Activated CD4-positive, alpha-beta T cell treated with anti-CD3 and anti-CD28 coated beads for 36 hours (primary cell): Measurements from ENCODE around the gene TMEM184B. TPM values are rescaled to one million over a fixed set of nuclear protein-coding genes. Genes with fewer than 3 reads are reported as not detected.

ENCODE experiments used
- ATAC-seq: fragments of 200-7000 bp; cut with Tn5 transposase; one replicate; pipeline ENCODE4 v1.10.0; 2021; ENCODE audit warnings: mild to moderate bottlenecking, moderate library complexity
- CTCF ChIA-PET: fragments of 350-600 bp; sonication (Branson Sonifier 250); formaldehyde crosslinking; loops from one replicate; lab custom pipeline; 2021; ENCODE audit warnings: antibody characterized with exemption; lab: Charles Lee
- POLR2A ChIA-PET: fragments of 350-600 bp; sonication (Branson Sonifier 250); formaldehyde crosslinking; loops from one replicate; lab custom pipeline; 2021; ENCODE audit warnings: antibody characterized with exemption, inconsistent platforms; lab: Charles Lee
- DNase-seq: peaks from one replicate; pipeline ENCODE4 v3.0.0-alpha.2; 2020
- H3K27ac Mint-ChIP-seq: one replicate; pipeline ENCODE4 v1.8.0; 2021; ENCODE audit warnings: mixed read lengths
- H3K27me3 Mint-ChIP-seq: one replicate; pipeline ENCODE4 v1.8.0; 2021; ENCODE audit warnings: mixed read lengths
- H3K36me3 Mint-ChIP-seq: one replicate; pipeline ENCODE4 v1.8.0; 2021; ENCODE audit warnings: low read depth, mixed read lengths
- H3K4me1 Mint-ChIP-seq: one replicate; pipeline ENCODE4 v1.8.0; 2021; ENCODE audit warnings: mixed read lengths
- H3K4me3 Mint-ChIP-seq: one replicate; pipeline ENCODE4 v1.8.0; 2021; ENCODE audit warnings: mild to moderate bottlenecking, moderate library complexity, mixed read lengths
- H3K9me3 Mint-ChIP-seq: one replicate; pipeline ENCODE4 v1.8.0; 2021; ENCODE audit warnings: low read depth, mixed read lengths
- intact Hi-C, 2 experiments: fragments of 100-400 bp; cut with DNase I in 1 of 2; cut with micrococcal nuclease in 1 of 2; formaldehyde crosslinking; loops; one replicate each; pipeline versions ENCODE4 v1.14.2 to v1.15.1; 2022 to 2024; cut with DNase I, micrococcal nuclease
- total RNA-seq, 2 experiments: library from RNA; stranded (reverse); gene quantifications; one replicate each; pipeline ENCODE4 v1.2.3, GENCODE V29; 2021

Gene TMEM184B
- total RNA-seq, 2 experiments from 2014 or later, result 16.0 to 19.8 TPM

DNA sequence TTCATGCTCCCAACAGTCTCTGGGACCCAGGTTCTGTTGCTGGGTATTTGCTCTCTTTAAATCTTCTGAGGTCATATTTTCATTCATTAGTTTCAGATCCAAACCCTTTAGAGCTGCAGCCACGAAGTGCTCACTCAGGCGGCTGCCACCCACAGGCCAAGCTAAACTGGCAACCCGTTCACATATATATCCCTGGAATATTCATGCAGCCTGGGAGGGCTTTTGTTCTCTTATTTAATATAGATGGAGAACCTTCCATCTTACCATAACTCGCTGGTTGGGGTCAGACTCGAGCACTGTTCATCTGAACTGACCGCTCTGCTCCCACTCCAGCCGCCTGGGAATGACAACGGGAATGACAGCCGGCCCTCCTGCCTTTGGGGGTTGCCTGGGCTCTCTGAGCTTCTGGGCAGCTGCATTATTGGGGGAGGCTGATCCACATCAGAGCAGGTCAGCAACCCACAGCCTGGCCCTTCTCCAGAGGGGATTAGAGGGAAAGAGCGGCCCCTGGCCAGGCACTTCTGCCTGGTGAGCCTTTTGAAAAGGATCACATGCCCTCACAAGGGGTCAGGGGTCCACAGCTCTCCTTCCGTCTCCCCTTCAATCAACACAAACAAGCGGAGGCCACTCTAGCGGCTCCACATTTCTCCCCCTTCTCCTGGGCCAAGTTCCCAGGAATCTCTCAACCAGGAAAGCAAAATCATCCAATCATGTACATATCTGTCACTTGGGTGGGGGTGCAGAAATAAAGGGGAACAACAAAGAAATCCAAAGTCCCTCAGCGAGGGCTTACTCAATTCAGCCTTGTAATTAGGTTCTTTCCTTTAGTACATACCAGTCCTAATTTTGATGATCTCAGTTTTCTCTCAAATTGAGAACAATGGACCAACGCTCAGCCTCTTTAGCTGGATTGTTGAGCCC is 11.8 kb downstream of the TMEM184B start:
- no peak for DNase-seq
- ATAC-seq, result no peak
- Mint-ChIP-seq H3K27ac (no peak overlapping the region), H3K9me3 (no peaks in the 10 kb centered on the region), H3K36me3 (peaks cover 2% of the 10 kb centered on the region), H3K27me3 (no peaks in the 10 kb centered on the region), H3K4me3 (no peak overlapping the region), H3K4me1 (peaks cover 26% of the 10 kb centered on the region)
- POLR2A ChIA-PET, result no interaction called here
- intact Hi-C loops, result loop anchor here (5.0 to 10.0 kb wide), 2 partner anchors 94 to 311 kb away; partner anchors contain the start of gene DMC1 (in 1 of the 2)
- CTCF ChIA-PET, result interaction anchor here (0.6 to 1.5 kb wide), 2 partner anchors 85 to 93 kb away, joined by 3 to 4 read pairs; no protein-coding TSS in a partner anchor

DNA sequence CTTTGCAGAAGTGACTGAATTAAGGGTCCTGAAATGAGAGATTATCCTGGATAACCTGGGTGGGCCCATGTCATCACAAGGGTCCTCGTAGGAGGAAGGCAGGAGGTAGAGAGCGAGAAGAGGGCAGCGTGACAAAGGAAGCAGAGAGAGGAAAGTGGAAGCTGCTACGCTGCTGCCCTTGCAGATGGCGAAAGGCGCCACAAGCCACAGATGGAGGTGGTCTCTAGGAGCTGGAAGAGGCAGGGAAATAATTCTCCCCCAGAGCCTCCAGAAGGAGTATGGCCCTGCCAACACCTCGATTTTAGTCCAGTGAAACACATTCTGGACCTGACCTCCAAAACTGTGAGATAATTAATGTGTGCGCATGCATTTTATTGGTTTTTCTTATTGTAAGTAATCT is 13.4 kb downstream of the TMEM184B start:
- POLR2A ChIA-PET, result no interaction called here

DNA sequence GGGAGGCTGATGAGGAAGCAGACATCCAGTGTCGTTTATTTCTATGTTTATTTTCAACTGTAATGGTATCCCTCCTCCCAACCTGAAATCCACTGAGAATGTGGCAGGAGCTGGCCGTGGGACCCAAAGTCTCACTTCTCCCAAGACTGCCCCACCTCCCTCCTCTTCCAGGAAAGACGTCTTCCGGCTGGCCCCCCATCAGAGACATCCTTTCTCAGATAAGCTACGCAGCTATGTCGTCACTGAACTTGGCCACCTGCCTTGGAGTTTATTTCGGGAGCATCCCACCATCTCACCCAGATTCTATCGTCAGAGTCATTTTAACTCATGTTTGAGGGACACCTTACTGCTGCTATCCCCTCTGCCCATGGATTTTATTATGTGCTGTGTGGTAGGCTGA is 13.9 kb downstream of the TMEM184B start:
- intact Hi-C loops, result no loop called here
- H3K4me1 Mint-ChIP-seq, result peaks cover 19% of the 10 kb centered on the region
- DNase-seq (no peak), ATAC-seq (no peak)
- H3K27ac Mint-ChIP-seq, result no peak overlapping the region
- ChIA-PET POLR2A (no interaction called here), CTCF (no interaction called here)
- H3K4me3 Mint-ChIP-seq, result no peak overlapping the region
- no peaks in the 10 kb centered on the region for H3K9me3 Mint-ChIP-seq
- peaks cover 2% of the 10 kb centered on the region for H3K36me3 Mint-ChIP-seq
- H3K27me3 Mint-ChIP-seq, result no peaks in the 10 kb centered on the region

More for the DNA sequence above, 13.4 kb downstream of the TMEM184B start:
- intact Hi-C loops, result no loop called here
- ATAC-seq, result no peak
- no peak for DNase-seq
- Mint-ChIP-seq H3K4me3 (no peak overlapping the region), H3K27me3 (no peaks in the 10 kb centered on the region), H3K4me1 (peaks cover 19% of the 10 kb centered on the region), H3K9me3 (no peaks in the 10 kb centered on the region), H3K27ac (no peak overlapping the region), H3K36me3 (peaks cover 2% of the 10 kb centered on the region)
- CTCF ChIA-PET, result no interaction called here

- Mint-ChIP-seq H3K27ac (no peak overlapping the region), H3K27me3 (no peaks in the 10 kb centered on the region), H3K36me3 (peaks cover 2% of the 10 kb centered on the region), H3K9me3 (no peaks in the 10 kb centered on the region), H3K4me3 (no peak overlapping the region), H3K4me1 (peaks cover 19% of the 10 kb centered on the region)
- no peak for DNase-seq
- ATAC-seq, result no peak
- POLR2A ChIA-PET, result interaction anchor here (0.6 kb wide), 1 partner anchor 54 kb away, joined by 3 read pairs; no protein-coding TSS in a partner anchor
- intact Hi-C loops, result no loop called here
- CTCF ChIA-PET, result interaction anchor here (0.5 to 0.6 kb wide), 2 partner anchors 48 to 205 kb away, joined by 4 read pairs; no protein-coding TSS in a partner anchor
These were observed 15.1 kb downstream of the TMEM184B start for GRCh38 chr22:38257650-38258250.

GRCh38 chr22:38257181-38257580 is 15.6 kb downstream of the TMEM184B start:
- intact Hi-C loops, result no loop called here
- Mint-ChIP-seq H3K36me3 (peaks cover 2% of the 10 kb centered on the region), H3K27me3 (no peaks in the 10 kb centered on the region), H3K4me1 (peaks cover 16% of the 10 kb centered on the region), H3K27ac (no peak overlapping the region), H3K4me3 (no peak overlapping the region), H3K9me3 (no peaks in the 10 kb centered on the region)
- no peak for ATAC-seq
- ChIA-PET POLR2A (interaction anchor here (0.6 kb wide), 1 partner anchor 117 kb away, joined by 3 read pairs; no protein-coding TSS in a partner anchor), CTCF (interaction anchor here (0.5 to 1.1 kb wide), 2 partner anchors 155 to 205 kb away, joined by 3 to 4 read pairs; no protein-coding TSS in a partner anchor)
- DNase-seq, result no peak

- peaks cover 8% of the 10 kb centered on the region for H3K4me1 Mint-ChIP-seq
- no peaks in the 10 kb centered on the region for H3K27me3 Mint-ChIP-seq
- POLR2A ChIA-PET, result no interaction called here
- no peak overlapping the region for H3K4me3 Mint-ChIP-seq
- H3K9me3 Mint-ChIP-seq, result no peaks in the 10 kb centered on the region
- ATAC-seq (no peak), DNase-seq (no peak)
- intact Hi-C loops, result no loop called here
- no peak overlapping the region for H3K27ac Mint-ChIP-seq
- peaks cover 2% of the 10 kb centered on the region for H3K36me3 Mint-ChIP-seq
- CTCF ChIA-PET, result no interaction called here
These were observed 17.1 kb downstream of the TMEM184B start for GRCh38 chr22:38255697-38256096.

GRCh38 chr22:38251341-38251692 is 21.5 kb downstream of the TMEM184B start:
- no peaks in the 10 kb centered on the region for H3K4me1 Mint-ChIP-seq
- intact Hi-C loops, result no loop called here
- H3K36me3 Mint-ChIP-seq, result peaks cover 8% of the 10 kb centered on the region
- ChIA-PET POLR2A (no interaction called here), CTCF (no interaction called here)
- DNase-seq, result no peak
- no peaks in the 10 kb centered on the region for H3K9me3 Mint-ChIP-seq
- no peak overlapping the region for H3K4me3 Mint-ChIP-seq
- H3K27ac Mint-ChIP-seq, result no peak overlapping the region
- ATAC-seq, result no peak
- H3K27me3 Mint-ChIP-seq, result no peaks in the 10 kb centered on the region

DNA sequence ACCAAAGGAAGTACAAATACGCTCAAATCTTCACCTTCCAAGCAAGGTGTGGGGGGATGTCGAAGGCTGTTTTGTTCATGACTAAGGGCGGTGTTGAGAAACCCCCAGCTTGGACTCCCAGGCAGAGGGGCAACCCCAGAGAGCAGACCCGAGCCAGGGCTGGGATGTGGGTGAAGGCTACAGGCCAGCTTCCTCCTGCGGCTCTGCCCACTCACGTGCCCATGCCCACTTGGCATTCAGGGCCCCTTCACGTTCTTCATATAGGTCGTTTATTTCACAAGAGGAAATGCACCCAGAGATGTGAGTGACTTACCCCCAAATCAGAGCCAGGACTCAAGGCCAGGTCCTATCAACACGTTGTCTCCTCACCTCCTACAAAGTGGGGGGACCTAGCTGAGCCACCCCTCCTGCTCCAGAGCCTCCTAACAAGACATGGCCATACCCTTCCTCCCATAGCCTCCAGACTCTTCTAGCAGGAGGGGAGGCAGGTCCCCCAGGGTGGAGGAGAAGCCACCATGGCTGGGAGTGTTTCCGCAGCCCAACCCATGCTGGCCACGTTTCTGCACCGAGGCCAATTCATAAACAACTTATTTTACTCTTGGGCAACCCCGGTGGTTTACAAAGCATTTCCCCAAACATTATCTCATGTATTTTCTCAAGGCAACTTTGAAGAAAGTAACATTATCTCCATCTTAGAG is 22.0 kb downstream of the TMEM184B start:
- H3K27ac Mint-ChIP-seq, result no peak overlapping the region
- no peak for DNase-seq
- intact Hi-C loops, result no loop called here
- H3K4me3 Mint-ChIP-seq, result no peak overlapping the region
- ChIA-PET POLR2A (no interaction called here), CTCF (interaction anchor here (1.1 kb wide), 1 partner anchor 21 kb away, joined by 3 read pairs; no protein-coding TSS in a partner anchor)
- H3K27me3 Mint-ChIP-seq, result no peaks in the 10 kb centered on the region
- ATAC-seq, result no peak
- H3K36me3 Mint-ChIP-seq, result peaks cover 8% of the 10 kb centered on the region
- H3K4me1 Mint-ChIP-seq, result no peaks in the 10 kb centered on the region
- H3K9me3 Mint-ChIP-seq, result no peaks in the 10 kb centered on the region

DNA sequence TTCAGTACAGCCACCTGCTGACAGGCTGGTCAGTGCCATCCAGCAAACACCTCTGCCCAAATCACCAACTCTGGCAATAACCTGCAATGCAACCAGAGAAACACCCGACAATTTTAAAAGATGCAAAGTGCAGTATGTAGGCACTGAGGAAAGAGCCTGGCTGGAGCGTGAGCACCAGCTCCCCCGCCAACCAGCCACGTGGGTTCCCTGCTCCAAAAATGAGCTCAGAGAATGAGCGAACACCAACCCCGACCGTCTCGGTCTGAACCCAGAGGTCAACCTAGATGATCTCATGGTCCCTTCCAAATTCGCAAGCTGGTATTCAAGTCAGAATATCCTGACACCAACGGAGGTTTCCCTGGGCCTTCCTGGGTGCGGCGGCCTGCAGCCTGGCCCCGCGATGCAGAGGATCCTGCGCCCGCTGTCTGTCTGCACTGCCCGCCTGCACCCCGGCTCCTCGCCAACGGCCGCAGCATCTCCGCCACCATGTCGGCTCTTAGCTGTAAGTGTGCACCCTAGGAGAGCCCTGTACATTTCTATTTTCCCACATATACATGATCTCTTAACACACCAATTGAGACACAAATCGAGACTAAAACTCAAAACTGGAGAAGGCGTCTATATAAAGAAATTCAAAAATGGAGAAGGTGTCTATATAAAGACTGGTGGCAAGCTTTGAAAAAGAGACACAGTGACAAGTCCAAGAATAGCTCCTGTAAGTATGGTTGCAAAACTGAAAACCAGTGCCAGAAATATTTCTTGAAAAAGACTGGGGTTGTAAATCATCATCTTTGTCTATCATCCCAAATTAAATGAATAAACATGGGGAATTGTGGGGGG is 22.8 kb downstream of the TMEM184B start:
- DNase-seq (no peak), ATAC-seq (no peak)
- ChIA-PET CTCF (interaction anchor here (1.1 kb wide), 1 partner anchor 20 kb away, joined by 3 read pairs; no protein-coding TSS in a partner anchor), POLR2A (no interaction called here)
- Mint-ChIP-seq H3K4me1 (no peaks in the 10 kb centered on the region), H3K27ac (no peak overlapping the region), H3K4me3 (no peak overlapping the region), H3K27me3 (no peaks in the 10 kb centered on the region), H3K36me3 (peaks cover 8% of the 10 kb centered on the region), H3K9me3 (no peaks in the 10 kb centered on the region)
- intact Hi-C loops, result no loop called here

DNA sequence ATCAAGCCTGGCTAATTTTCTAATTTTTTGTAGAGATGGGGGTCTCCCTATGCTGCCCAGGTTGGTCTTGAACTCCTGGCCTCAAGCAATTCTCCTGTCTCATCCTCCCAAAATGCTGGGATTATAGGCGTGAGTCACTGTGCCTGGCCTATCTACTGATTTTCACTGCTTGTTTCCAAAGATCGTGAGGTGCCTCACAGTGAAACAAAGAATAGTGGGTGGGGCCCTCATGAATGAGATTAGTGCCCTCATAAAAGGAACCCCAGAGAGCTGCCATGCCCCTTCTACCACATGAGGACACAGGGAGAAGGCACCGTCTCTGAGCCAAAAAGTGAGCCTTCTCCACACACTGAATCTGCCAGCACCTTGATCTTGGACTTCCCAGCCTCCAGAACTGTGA is 23.5 kb downstream of the TMEM184B start:
- DNase-seq (no peak), ATAC-seq (no peak)
- H3K36me3 Mint-ChIP-seq, result peaks cover 8% of the 10 kb centered on the region
- H3K4me1 Mint-ChIP-seq, result no peaks in the 10 kb centered on the region
- no peaks in the 10 kb centered on the region for H3K27me3 Mint-ChIP-seq
- CTCF ChIA-PET, result interaction anchor here (1.1 kb wide), 1 partner anchor 19 kb away, joined by 3 read pairs; no protein-coding TSS in a partner anchor
- intact Hi-C loops, result no loop called here
- H3K4me3 Mint-ChIP-seq, result no peak overlapping the region
- H3K27ac Mint-ChIP-seq, result no peak overlapping the region
- POLR2A ChIA-PET, result no interaction called here
- H3K9me3 Mint-ChIP-seq, result no peaks in the 10 kb centered on the region
